Left ventricle myocardium inferior (tissue), 1 donor: ENCODE data around the gene ODAD3. TPM values are rescaled to one million over a fixed set of nuclear protein-coding genes. Genes with fewer than 3 reads are reported as not detected.
"Not testable (repeated sequence)": the region's sequence is repeated elsewhere in the genome, so short reads cannot be mapped to it uniquely, and the experiment has no call there.

Experiments used
- DNase-seq: peaks from one replicate; pipeline ENCODE4 v3.0.0-alpha.2; 2020
- H3K27ac ChIP-seq: fragments of 200-600 bp; replicated peaks from 2 replicates; pipeline ENCODE4 v1.8.0; 2021
- H3K27me3 ChIP-seq: fragments of 200-600 bp; 2 replicates; pipeline ENCODE4 v1.8.0; 2021; ENCODE audit warnings: low read depth
- H3K36me3 ChIP-seq: fragments of 200-600 bp; 2 replicates; pipeline ENCODE4 v1.8.0; 2021
- H3K4me1 ChIP-seq: fragments of 200-600 bp; 2 replicates; pipeline ENCODE4 v1.8.0; 2021
- H3K4me3 ChIP-seq: fragments of 200-600 bp; 2 replicates; pipeline ENCODE4 v1.8.0; 2021; ENCODE audit warnings: mild to moderate bottlenecking, moderate library complexity
- H3K9me3 ChIP-seq: fragments of 200-600 bp; replicated peaks from 2 replicates; pipeline ENCODE4 v1.8.0; 2021
- CTCF ChIP-seq: fragments of 200-600 bp; IDR thresholded peaks from 2 replicates; pipeline ENCODE4 v1.8.0; 2021; ENCODE audit warnings: antibody characterized with exemption, mild to moderate bottlenecking, borderline replicate concordance
- intact Hi-C: fragments of 100-400 bp; cut with micrococcal nuclease; formaldehyde crosslinking; loops from one replicate; pipeline ENCODE4 v1.11.0; 2022
- total RNA-seq: library from RNA; stranded (reverse); fragmentation: NEBNext Ultra II Directional; extraction: Animal tissue kit (Norgen Biotek cat#: 25700); gene quantifications from one replicate; pipeline ENCODE4 v1.2.1, GENCODE V29; 2021
- donor health status: DM: no; HTN: yes; CAD: no; lungs with severe emphysema.

Gene ODAD3
- total RNA-seq, 1 donor from 2014 or later: 0.77 TPM

- intact Hi-C loops: no loop called here
- no peak for TF ChIP-seq CTCF
- no peaks in the 10 kb centered on the region for H3K36me3 ChIP-seq
- no peaks in the 10 kb centered on the region for H3K9me3 ChIP-seq
- DNase-seq: no peak
- H3K27ac ChIP-seq: no peak overlapping the region
- no peak overlapping the region for H3K4me3 ChIP-seq
- peaks cover 22% of the 10 kb centered on the region for H3K4me1 ChIP-seq
- H3K27me3 ChIP-seq: peaks cover 41% of the 10 kb centered on the region
Observed at GRCh38 chr19:11475861-11476260, 40.9 kb upstream of the ODAD3 start.

GRCh38 chr19:11475343-11475742 lies 40.4 kb upstream of the ODAD3 start:
- H3K36me3 ChIP-seq, H3K4me3 ChIP-seq, intact Hi-C loops, H3K27ac ChIP-seq, H3K9me3 ChIP-seq, DNase-seq: not testable (repeated sequence)
- peaks cover 36% of the 10 kb centered on the region for H3K27me3 ChIP-seq
- H3K4me1 ChIP-seq: peaks cover 17% of the 10 kb centered on the region

GRCh38 chr19:11473725-11474124 lies 38.8 kb upstream of the ODAD3 start:
- intact Hi-C loops: no loop called here
- TF ChIP-seq CTCF: no peak
- Histone ChIP-seq H3K4me3 (no peak overlapping the region), H3K27me3 (peaks cover 26% of the 10 kb centered on the region), H3K27ac (no peak overlapping the region), H3K9me3 (no peaks in the 10 kb centered on the region), H3K4me1 (peaks cover under 1% of the 10 kb centered on the region), H3K36me3 (no peaks in the 10 kb centered on the region)
- DNase-seq: no peak

- DNase-seq, H3K4me3 ChIP-seq, H3K36me3 ChIP-seq, H3K4me1 ChIP-seq, H3K9me3 ChIP-seq, intact Hi-C loops, H3K27ac ChIP-seq: not testable (repeated sequence)
- peaks cover 28% of the 10 kb centered on the region for H3K27me3 ChIP-seq
Observed at GRCh38 chr19:11468266-11468845, 33.4 kb upstream of the ODAD3 start.

- no peak for DNase-seq
- H3K9me3 ChIP-seq: no peaks in the 10 kb centered on the region
- H3K4me1 ChIP-seq: no peaks in the 10 kb centered on the region
- H3K36me3 ChIP-seq: no peaks in the 10 kb centered on the region
- TF ChIP-seq CTCF: no peak
- H3K4me3 ChIP-seq: no peak overlapping the region
- peaks cover 16% of the 10 kb centered on the region for H3K27me3 ChIP-seq
- no peak overlapping the region for H3K27ac ChIP-seq
- intact Hi-C loops: no loop called here
Observed at GRCh38 chr19:11465600-11465999, 30.7 kb upstream of the ODAD3 start.

- Histone ChIP-seq H3K36me3 (no peaks in the 10 kb centered on the region), H3K27ac (no peak overlapping the region), H3K4me1 (no peaks in the 10 kb centered on the region), H3K27me3 (peaks cover 26% of the 10 kb centered on the region), H3K4me3 (no peak overlapping the region), H3K9me3 (no peaks in the 10 kb centered on the region)
- intact Hi-C loops: no loop called here
- no peak for TF ChIP-seq CTCF
- no peak for DNase-seq
Observed at GRCh38 chr19:11464333-11465265, 29.7 kb upstream of the ODAD3 start.
